Sigmoid colon (tissue), 7 donors: Measurements from ENCODE around the gene GPC3. TPM values are rescaled to one million over a fixed set of nuclear protein-coding genes. Genes with fewer than 3 reads are reported as not detected.

Source experiments
- DNase-seq: peaks from one replicate; pipeline ENCODE4 v3.0.0-alpha.2; 2019
- H3K27ac ChIP-seq, 4 donors: fragments of 200-600 bp; sonication (generic); one replicate each; pipeline ENCODE4 v1.5.1; 2016 to 2019; ENCODE audit warnings: mild to moderate bottlenecking in 1 of 4
- H3K27me3 ChIP-seq, 3 donors: fragments of 200-600 bp; sonication (generic); one replicate each; pipeline ENCODE4 v1.5.1; 2019; ENCODE audit warnings: mild to moderate bottlenecking in 1 of 3
- H3K36me3 ChIP-seq, 4 donors: fragments of 200-600 bp; sonication (generic); one replicate each; pipeline ENCODE4 v1.5.1; 2016 to 2019
- H3K4me1 ChIP-seq, 4 donors: fragments of 200-600 bp; sonication (generic); one replicate each; pipeline ENCODE4 v1.5.1; 2017 to 2019
- H3K4me3 ChIP-seq, 4 donors: fragments of 200-600 bp; sonication (generic); one replicate each; pipeline ENCODE4 v1.5.1; 2017 to 2019; ENCODE audit warnings: mild to moderate bottlenecking in 2 of 4, moderate library complexity in 1 of 4
- H3K9me3 ChIP-seq, 4 donors: fragments of 200-600 bp in 3 of 4; sonication (generic) in 3 of 4; one replicate each; pipeline versions ENCODE4 v1.5.1 to v1.6.1; 2013 to 2019
- CTCF ChIP-seq, 4 experiments: fragments of 450-650 bp in 3 of 4; fragments of 200-600 bp in 1 of 4; IDR thresholded peaks; one replicate each; pipeline ENCODE4 v1.5.1; 2016 to 2019; ENCODE audit warnings: antibody characterized with exemption in 4 of 4, mild to moderate bottlenecking in 3 of 4, moderate library complexity in 2 of 4
- EP300 ChIP-seq, 4 donors: sonication (generic); formaldehyde crosslinking; IDR thresholded peaks; one replicate each; pipeline ENCODE4 v1.6.1; 2017; ENCODE audit warnings: antibody characterized with exemption in 4 of 4
- POLR2A ChIP-seq, 2 donors: fragments of 450-650 bp; IDR thresholded peaks; one replicate each; pipeline ENCODE4 v1.6.1; 2016; ENCODE audit warnings: antibody characterized with exemption in 2 of 2, mild to moderate bottlenecking in 2 of 2, moderate library complexity in 2 of 2
- POLR2AphosphoS5 ChIP-seq, 4 donors: sonication (generic); formaldehyde crosslinking; IDR thresholded peaks; one replicate each; pipeline ENCODE4 v1.6.1; 2017; ENCODE audit warnings: antibody characterized with exemption in 4 of 4
- WGBS, 2 donors: extraction: QIAGEN DNeasy Blood & Tissue Kit; methylation state at CpG; one replicate each; pipeline ENCODE4 v1.1.7; 2013; 5-methylcytosine and 5-hydroxymethylcytosine counted together
- intact Hi-C: fragments of 100-400 bp; cut with DNase I; formaldehyde crosslinking; loops from one replicate; pipeline ENCODE4 v1.15.1; 2023
- polyA plus RNA-seq, 3 donors: library from polyadenylated mRNA; stranded (reverse); fragments of 200-250 nt; gene quantifications; one replicate each; pipeline ENCODE4 v1.2.3, GENCODE V29; 2013
- small RNA-seq, 3 donors: library from RNA; depleted of rRNA; stranded (forward); fragments of <200 nt; gene quantifications; one replicate each; pipeline ENCODE3, GENCODE V24; 2016
- total RNA-seq, 4 donors: library from RNA; depleted of rRNA; stranded (reverse); fragments of >200 nt; gene quantifications; one replicate each; pipeline ENCODE4 v1.1.0, GENCODE V29; 2016
- donor health status: healthy with polysubstance abuse.
- donor health status: Bipolar disorder and iron deficiency.
- donor health status: healthy.

The GPC3 gene
- total and polyA plus RNA-seq, 7 donors = 0.46 to 31.4 (median 2.7) TPM

DNA sequence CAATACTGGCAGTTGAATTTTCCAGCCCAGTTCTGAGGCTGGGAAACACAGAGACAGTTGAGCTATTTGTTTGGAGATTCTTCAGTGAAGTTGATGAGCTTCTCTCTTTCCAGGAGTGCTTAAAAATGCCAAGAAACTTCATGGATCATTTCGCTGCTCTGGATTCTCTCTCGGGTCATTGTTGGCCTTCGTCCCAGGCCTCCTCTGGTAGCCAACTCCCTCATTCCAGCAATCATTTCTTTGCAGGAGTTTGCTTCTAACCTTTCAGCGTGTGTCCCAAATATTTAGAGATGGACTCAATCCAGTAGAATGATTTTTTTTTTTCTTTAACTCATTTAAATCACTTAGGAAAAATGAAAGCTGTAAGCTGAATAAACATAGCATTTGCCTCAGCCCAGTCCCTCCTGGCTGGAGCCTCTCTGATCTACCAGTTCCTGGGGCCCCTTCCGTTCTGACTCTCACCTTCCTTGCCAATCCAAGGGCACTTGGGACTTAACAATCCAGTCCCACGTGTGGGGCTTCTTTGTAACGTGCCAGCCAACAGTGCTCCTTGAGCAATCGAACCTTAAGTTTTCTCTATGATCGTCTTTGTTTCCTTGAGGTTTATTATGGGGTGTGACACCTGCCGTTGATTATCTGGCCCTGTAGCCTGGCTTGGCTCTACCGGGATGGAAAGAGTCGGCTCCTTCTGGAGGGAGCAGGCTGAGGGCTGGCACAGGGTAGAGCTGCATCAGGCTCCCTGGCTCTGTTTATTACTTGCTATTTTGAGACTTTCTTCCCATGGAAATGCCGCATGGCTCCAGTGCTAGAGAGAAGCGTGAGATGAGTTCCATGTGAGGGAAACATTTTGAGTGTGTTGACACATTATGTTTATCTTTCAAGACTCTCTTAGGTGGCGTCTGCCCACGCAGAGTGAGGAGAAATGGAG, 489.7 kb downstream of the GPC3 start:
- peak; percentile 89 for DNase-seq
- Histone ChIP-seq H3K4me3 (peak overlapping the region in 3 of 4 donors; percentile 5 to 23 (median 10)), H3K36me3 (no peaks in the 10 kb centered on the region), H3K27me3 (no peaks in the 10 kb centered on the region), H3K9me3 (no peaks in the 10 kb centered on the region), H3K4me1 (peaks cover 0 to 29% (median 5%) of the 10 kb centered on the region in 4 donors), H3K27ac (peak overlapping the region; percentile 72 to 79 (median 78))
- 11 to 50% methylated on average over 16 of the region's 16 CpGs for WGBS, 2 donors
- intact Hi-C loops = loop anchor here (5.0 kb wide), 4 partner anchors 78 to 243 kb away; partner anchors contain the start of gene GPC4
- TF ChIP-seq CTCF (IDR thresholded peaks at IDR 0.05) = no peak
- TF ChIP-seq POLR2AphosphoS5 (IDR thresholded peaks at IDR 0.05) = peak in 3 of 4 donors; percentile 57 to 68 (median 58)
- no peak for TF ChIP-seq POLR2A (IDR thresholded peaks at IDR 0.05)
- TF ChIP-seq EP300 (IDR thresholded peaks at IDR 0.05) = no peak

GRCh38 chrX:133493366-133493765, 492.0 kb downstream of the GPC3 start:
- TF ChIP-seq CTCF (IDR thresholded peaks at IDR 0.05) = no peak
- no peak for TF ChIP-seq POLR2AphosphoS5 (IDR thresholded peaks at IDR 0.05)
- TF ChIP-seq POLR2A (IDR thresholded peaks at IDR 0.05) = no peak
- no peak for TF ChIP-seq EP300 (IDR thresholded peaks at IDR 0.05)
- 67 to 92% methylated on average over 4 of the region's 4 CpGs for WGBS, 2 donors

GRCh38 chrX:133490955-133491354, 494.4 kb downstream of the GPC3 start:
- H3K4me3 ChIP-seq = no peak overlapping the region
- no peaks in the 10 kb centered on the region for H3K36me3 ChIP-seq
- DNase-seq = no peak
- H3K4me1 ChIP-seq = peaks cover 0 to 12% (median 0%) of the 10 kb centered on the region in 4 donors
- H3K27me3 ChIP-seq = no peaks in the 10 kb centered on the region
- intact Hi-C loops = no loop called here
- TF ChIP-seq CTCF (IDR thresholded peaks at IDR 0.05) (no peak), EP300 (IDR thresholded peaks at IDR 0.05) (no peak), POLR2AphosphoS5 (IDR thresholded peaks at IDR 0.05) (no peak), POLR2A (IDR thresholded peaks at IDR 0.05) (no peak)
- 23 to 71% methylated on average over 1 of the region's 1 CpG for WGBS, 2 donors
- H3K9me3 ChIP-seq = no peaks in the 10 kb centered on the region
- no peak overlapping the region for H3K27ac ChIP-seq

More at GRCh38 chrX:133493366-133493765, 492.0 kb downstream of the GPC3 start:
- intact Hi-C loops = no loop called here
- Histone ChIP-seq H3K27ac (no peak overlapping the region), H3K4me1 (peaks cover 0 to 29% (median 5%) of the 10 kb centered on the region in 4 donors), H3K27me3 (no peaks in the 10 kb centered on the region), H3K4me3 (no peak overlapping the region), H3K36me3 (no peaks in the 10 kb centered on the region), H3K9me3 (no peaks in the 10 kb centered on the region)
- no peak for DNase-seq

Small RNA genes within 50 kb of the gene (small RNA-seq; reads per million reads assigned to genes)
- gene RNU6-203P = 0 reads per million in 3 donors
